WTC11 (cell line): ENCODE measurements around the gene LZTR1. TPM values are rescaled to one million over a fixed set of nuclear protein-coding genes. Genes with fewer than 3 reads are reported as not detected.

Source experiments
- ATAC-seq: fragments of 200-7000 bp; cut with Tn5 transposase; 2 replicates; pipeline ENCODE4 v1.10.0; 2021; ENCODE audit warnings: mild to moderate bottlenecking, moderate library complexity
- CTCF ChIA-PET: fragments of 300-600 bp; sonication (Branson Sonifier 250); formaldehyde crosslinking; loops from one replicate; lab custom pipeline; 2021; ENCODE audit warnings: antibody characterized with exemption; lab: Charles Lee
- POLR2A ChIA-PET: fragments of 350-600 bp; sonication (Branson Sonifier 250); formaldehyde crosslinking; loops from one replicate; lab custom pipeline; 2021; ENCODE audit warnings: antibody characterized with exemption; lab: Charles Lee
- DNase-seq: peaks from one replicate; pipeline ENCODE4 v3.0.0; 2021; ENCODE audit warnings: low spot score
- H3K27ac Mint-ChIP-seq: 2 replicates; pipeline ENCODE4 v1.8.0; 2021; ENCODE audit warnings: mixed read lengths
- H3K27me3 Mint-ChIP-seq: 2 replicates; pipeline ENCODE4 v1.8.0; 2021; ENCODE audit warnings: low read depth, mild to moderate bottlenecking, moderate library complexity, mixed read lengths
- H3K36me3 Mint-ChIP-seq: 2 replicates; pipeline ENCODE4 v1.8.0; 2021; ENCODE audit warnings: mixed read lengths
- H3K4me1 Mint-ChIP-seq: 2 replicates; pipeline ENCODE4 v1.8.0; 2022; ENCODE audit warnings: mixed read lengths
- H3K4me3 Mint-ChIP-seq: 2 replicates; pipeline ENCODE4 v1.8.0; 2021; ENCODE audit warnings: mild to moderate bottlenecking, moderate library complexity, mixed read lengths
- H3K9me3 Mint-ChIP-seq: 2 replicates; pipeline ENCODE4 v1.8.0; 2021; ENCODE audit warnings: mixed read lengths
- ATF2 ChIP-seq: sonication (generic); formaldehyde crosslinking; IDR thresholded peaks from 2 replicates; pipeline ENCODE4 v1.8.1; 2022; ENCODE audit warnings: low read depth, missing genetic modification reagents, borderline replicate concordance
- CBFB ChIP-seq: sonication (generic); formaldehyde crosslinking; IDR thresholded peaks from 2 replicates; pipeline ENCODE4 v1.8.1; 2022; ENCODE audit warnings: mild to moderate bottlenecking, low read depth, missing genetic modification reagents
- ELF4 ChIP-seq: sonication (generic); formaldehyde crosslinking; IDR thresholded peaks from 2 replicates; pipeline ENCODE4 v1.8.1; 2022; ENCODE audit warnings: low read depth, mild to moderate bottlenecking, moderate library complexity, missing genetic modification reagents
- ESRRA ChIP-seq: sonication (generic); formaldehyde crosslinking; IDR thresholded peaks from 2 replicates; pipeline ENCODE4 v1.8.1; 2022; ENCODE audit warnings: mild to moderate bottlenecking, missing genetic modification reagents, borderline replicate concordance
- FOXP4 ChIP-seq: sonication (generic); formaldehyde crosslinking; IDR thresholded peaks from 2 replicates; pipeline ENCODE4 v1.8.0; 2022; ENCODE audit warnings: mild to moderate bottlenecking, missing genetic modification reagents
- NR3C1 ChIP-seq: sonication (generic); formaldehyde crosslinking; conservative IDR thresholded peaks from 2 replicates; pipeline ENCODE4 v1.8.1; 2023; ENCODE audit warnings: low read depth, mild to moderate bottlenecking, missing genetic modification reagents
- PREB ChIP-seq: sonication (generic); formaldehyde crosslinking; IDR thresholded peaks from 2 replicates; pipeline ENCODE4 v1.8.1; 2022; ENCODE audit warnings: mild to moderate bottlenecking, missing genetic modification reagents, moderate library complexity, borderline replicate concordance
- RORB ChIP-seq: fragments of 250-450 bp; sonication (Bioruptor Pico); IDR thresholded peaks from 2 replicates; pipeline ENCODE4 v1.9.0; 2021; ENCODE audit warnings: mild to moderate bottlenecking
- TCF7 ChIP-seq: sonication (generic); formaldehyde crosslinking; IDR thresholded peaks from 2 replicates; pipeline ENCODE4 v1.8.0; 2022; ENCODE audit warnings: mild to moderate bottlenecking, low read depth, missing genetic modification reagents, moderate library complexity
- ZNF425 ChIP-seq: fragments of 250-450 bp; sonication (Bioruptor Pico); conservative IDR thresholded peaks from 2 replicates; pipeline ENCODE4 v1.9.0; 2021; ENCODE audit warnings: mild to moderate bottlenecking
- ZSCAN18 ChIP-seq: fragments of 250-450 bp; sonication (Bioruptor Pico); IDR thresholded peaks from 2 replicates; pipeline ENCODE4 v2.1.2; 2022; ENCODE audit warnings: mild to moderate bottlenecking, moderate library complexity
- total RNA-seq: library from RNA; stranded (reverse); gene quantifications from 3 replicates; pipeline ENCODE4 v1.2.3, GENCODE V29; 2021

The LZTR1 gene
- total RNA-seq, 1 experiment from 2014 or later: 38.3 TPM

GRCh38 chr22:20973634-20974286 is 8.3 kb upstream of the LZTR1 start:
- no peak for DNase-seq
- H3K27ac Mint-ChIP-seq: no peak overlapping the region
- CTCF ChIA-PET: interaction anchor here (0.5 to 1.7 kb wide), 5 partner anchors 9 to 64 kb away, joined by 3 to 5 read pairs (median 3); partner anchors contain the start of gene CRKL
- peaks cover 8% of the 10 kb centered on the region; the same call in 1 of the 2 replicates for H3K36me3 Mint-ChIP-seq
- peaks cover 37% of the 10 kb centered on the region for H3K27me3 Mint-ChIP-seq
- 0 out of 2 replicates have a peak, but pooled peaks cover 3% of the 10 kb centered on the region for H3K4me1 Mint-ChIP-seq
- peaks cover 8% of the 10 kb centered on the region for H3K9me3 Mint-ChIP-seq
- POLR2A ChIA-PET: interaction anchor here (1.5 kb wide), 1 partner anchor 16 kb away, joined by 3 read pairs; no protein-coding TSS in a partner anchor
- ATAC-seq: no peak
- TF ChIP-seq TCF7 (CRISPR knock-in tag) (no peak), PREB (no peak), FOXP4 (CRISPR knock-in tag) (no peak), ZSCAN18 (CRISPR knock-in tag) (no peak), CBFB (CRISPR knock-in tag) (no peak)
- H3K4me3 Mint-ChIP-seq: no peak overlapping the region

GRCh38 chr22:20974336-20974955 is 7.7 kb upstream of the LZTR1 start:
- H3K9me3 Mint-ChIP-seq: peaks cover 12% of the 10 kb centered on the region
- H3K36me3 Mint-ChIP-seq: peaks cover 10% of the 10 kb centered on the region; the same call in 1 of the 2 replicates
- ChIA-PET CTCF (interaction anchor here (1.1 to 1.5 kb wide), 3 partner anchors 10 to 18 kb away, joined by 3 read pairs; no protein-coding TSS in a partner anchor), POLR2A (interaction anchor here (1.5 kb wide), 1 partner anchor 17 kb away, joined by 3 read pairs; no protein-coding TSS in a partner anchor)
- H3K4me3 Mint-ChIP-seq: no peak overlapping the region
- no peak for DNase-seq
- TF ChIP-seq ESRRA (CRISPR knock-in tag) (no peak), RORB (CRISPR knock-in tag) (no peak), NR3C1 (no peak), ZNF425 (CRISPR knock-in tag) (no peak), ATF2 (CRISPR knock-in tag) (no peak), ELF4 (no peak)
- peaks cover 6% of the 10 kb centered on the region for H3K4me1 Mint-ChIP-seq
- ATAC-seq: no peak
- H3K27me3 Mint-ChIP-seq: peaks cover 36% of the 10 kb centered on the region
- no peak overlapping the region for H3K27ac Mint-ChIP-seq
